KMS-11 (cell line): ENCODE measurements around the gene SLC37A1.

Source experiments
- H2AFZ ChIP-seq: fragments of 200-600 bp; sonication (generic); 2 replicates; pipeline ENCODE4 v1.6.1; 2016; ENCODE audit warnings: antibody characterized with exemption, mixed run types, low read depth
- H3K27ac ChIP-seq: fragments of 200-600 bp; sonication (generic); 2 replicates; pipeline ENCODE4 v1.6.1; 2016; ENCODE audit warnings: mild to moderate bottlenecking, mixed run types
- H3K27me3 ChIP-seq: fragments of 200-600 bp; sonication (generic); 2 replicates; pipeline ENCODE4 v1.6.1; 2017; ENCODE audit warnings: mild to moderate bottlenecking, low read depth, mixed run types, moderate library complexity; ENCODE audit not compliant: insufficient read depth
- H3K36me3 ChIP-seq: fragments of 200-600 bp; sonication (generic); 2 replicates; pipeline ENCODE4 v1.6.1; 2017; ENCODE audit warnings: mild to moderate bottlenecking, mixed run types; ENCODE audit not compliant: insufficient read depth
- H3K4me1 ChIP-seq: fragments of 200-600 bp; sonication (generic); 2 replicates; pipeline ENCODE4 v1.6.1; 2016; ENCODE audit warnings: mild to moderate bottlenecking, low read depth, mixed run types; ENCODE audit not compliant: poor library complexity, severe bottlenecking
- H3K4me2 ChIP-seq: fragments of 200-600 bp; sonication (generic); 2 replicates; pipeline ENCODE4 v1.7.0; 2016; ENCODE audit warnings: mild to moderate bottlenecking, mixed run types
- H3K4me3 ChIP-seq: fragments of 200-600 bp; sonication (generic); IDR thresholded peaks from 2 replicates; pipeline ENCODE4 v1.6.1; 2017; ENCODE audit warnings: low read depth, low read length, mixed read lengths; ENCODE audit not compliant: insufficient read depth
- H3K79me2 ChIP-seq: fragments of 200-600 bp; sonication (generic); 2 replicates; pipeline ENCODE4 v1.6.1; 2016; ENCODE audit warnings: low read depth, mixed run types; ENCODE audit not compliant: insufficient read depth
- H3K9ac ChIP-seq: fragments of 200-600 bp; sonication (generic); 2 replicates; pipeline ENCODE4 v1.6.1; 2016; ENCODE audit warnings: mild to moderate bottlenecking, mixed run types
- H4K20me1 ChIP-seq: fragments of 200-600 bp; sonication (generic); 2 replicates; pipeline ENCODE4 v1.6.1; 2016; ENCODE audit warnings: mild to moderate bottlenecking, mixed run types; ENCODE audit not compliant: insufficient read depth
- TF ChIP-seq, protein P1 (sequence below): fragments of 200-600 bp; sonication (generic); conservative IDR thresholded peaks from 2 replicates; pipeline ENCODE4 v1.6.1; 2017; ENCODE audit warnings: low read depth, mild to moderate bottlenecking, antibody characterized with exemption, low read length, moderate library complexity, mixed read lengths

SLC37A1 gene

DNA sequence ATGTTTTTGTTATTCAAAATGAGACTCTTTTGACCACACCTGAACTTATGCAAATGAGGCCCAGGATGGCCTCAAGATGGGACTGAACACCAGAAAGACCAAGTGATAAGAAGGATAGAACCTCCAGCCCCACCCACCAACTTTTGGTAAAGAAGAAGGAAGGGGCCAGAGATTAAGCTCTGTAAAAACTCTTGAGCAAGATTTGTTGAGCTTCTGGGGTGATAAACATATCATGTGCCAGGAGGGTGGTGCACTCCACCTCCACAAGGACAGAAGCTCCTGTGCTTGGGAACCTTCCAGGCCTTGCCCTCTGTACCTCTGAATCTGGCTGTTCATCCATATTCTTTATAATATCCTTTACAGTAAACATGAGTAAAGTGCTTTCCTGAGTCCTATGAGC lies 22.9 kb upstream of the SLC37A1 start:
- no peak overlapping the region for H3K4me3 ChIP-seq
- no peak overlapping the region for H3K4me2 ChIP-seq
- H4K20me1 ChIP-seq = no peaks in the 10 kb centered on the region
- peaks cover 7% of the 10 kb centered on the region for H3K4me1 ChIP-seq
- no peaks in the 10 kb centered on the region for H3K36me3 ChIP-seq
- no peak overlapping the region for H3K9ac ChIP-seq
- H3K79me2 ChIP-seq = no peaks in the 10 kb centered on the region
- H3K27ac ChIP-seq = no peak overlapping the region
- TF ChIP-seq, protein P1, sequence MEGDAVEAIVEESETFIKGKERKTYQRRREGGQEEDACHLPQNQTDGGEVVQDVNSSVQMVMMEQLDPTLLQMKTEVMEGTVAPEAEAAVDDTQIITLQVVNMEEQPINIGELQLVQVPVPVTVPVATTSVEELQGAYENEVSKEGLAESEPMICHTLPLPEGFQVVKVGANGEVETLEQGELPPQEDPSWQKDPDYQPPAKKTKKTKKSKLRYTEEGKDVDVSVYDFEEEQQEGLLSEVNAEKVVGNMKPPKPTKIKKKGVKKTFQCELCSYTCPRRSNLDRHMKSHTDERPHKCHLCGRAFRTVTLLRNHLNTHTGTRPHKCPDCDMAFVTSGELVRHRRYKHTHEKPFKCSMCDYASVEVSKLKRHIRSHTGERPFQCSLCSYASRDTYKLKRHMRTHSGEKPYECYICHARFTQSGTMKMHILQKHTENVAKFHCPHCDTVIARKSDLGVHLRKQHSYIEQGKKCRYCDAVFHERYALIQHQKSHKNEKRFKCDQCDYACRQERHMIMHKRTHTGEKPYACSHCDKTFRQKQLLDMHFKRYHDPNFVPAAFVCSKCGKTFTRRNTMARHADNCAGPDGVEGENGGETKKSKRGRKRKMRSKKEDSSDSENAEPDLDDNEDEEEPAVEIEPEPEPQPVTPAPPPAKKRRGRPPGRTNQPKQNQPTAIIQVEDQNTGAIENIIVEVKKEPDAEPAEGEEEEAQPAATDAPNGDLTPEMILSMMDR = no peak
- no peak overlapping the region for H2AFZ ChIP-seq
- H3K27me3 ChIP-seq = no peaks in the 10 kb centered on the region; the same call in 1 of the 2 replicates

DNA sequence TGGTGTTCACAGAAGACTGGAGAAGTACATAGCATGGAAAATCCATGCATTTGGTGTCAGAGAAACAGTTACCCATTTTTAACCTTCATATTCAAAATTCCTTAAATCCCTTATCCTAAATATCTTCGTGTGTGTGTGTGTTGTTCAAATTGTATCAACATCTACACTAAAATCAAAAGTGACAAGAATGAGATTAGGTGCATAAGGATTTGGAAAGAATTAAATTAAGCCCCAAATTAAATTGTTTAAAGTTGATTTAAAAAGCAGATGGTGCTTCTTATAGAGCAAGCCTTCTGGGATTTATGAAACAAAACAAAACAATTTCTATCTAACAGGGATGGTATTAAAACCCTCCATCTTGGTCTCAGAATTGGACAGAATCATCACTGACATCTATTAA lies 22.3 kb upstream of the SLC37A1 start:
- no peak overlapping the region for H3K27ac ChIP-seq
- H3K9ac ChIP-seq = no peak overlapping the region
- no peaks in the 10 kb centered on the region; the same call in 1 of the 2 replicates for H3K27me3 ChIP-seq
- H2AFZ ChIP-seq = no peak overlapping the region
- no peaks in the 10 kb centered on the region for H3K36me3 ChIP-seq
- TF ChIP-seq, protein P1 = no peak
- no peak overlapping the region for H3K4me2 ChIP-seq
- no peaks in the 10 kb centered on the region for H4K20me1 ChIP-seq
- H3K4me1 ChIP-seq = peaks cover 7% of the 10 kb centered on the region
- H3K4me3 ChIP-seq = no peak overlapping the region
- H3K79me2 ChIP-seq = no peaks in the 10 kb centered on the region

- Histone ChIP-seq H3K27me3 (no peaks in the 10 kb centered on the region; the same call in 1 of the 2 replicates), H3K4me3 (no peak overlapping the region), H3K27ac (no peak overlapping the region), H3K4me2 (no peak overlapping the region), H3K4me1 (peaks cover 12% of the 10 kb centered on the region), H3K9ac (no peak overlapping the region), H3K79me2 (no peaks in the 10 kb centered on the region), H3K36me3 (no peaks in the 10 kb centered on the region), H2AFZ (no peak overlapping the region), H4K20me1 (no peaks in the 10 kb centered on the region)
- TF ChIP-seq, protein P1 = no peak
Observed at GRCh38 chr21:42492201-42492600, 21.5 kb upstream of the SLC37A1 start.

DNA sequence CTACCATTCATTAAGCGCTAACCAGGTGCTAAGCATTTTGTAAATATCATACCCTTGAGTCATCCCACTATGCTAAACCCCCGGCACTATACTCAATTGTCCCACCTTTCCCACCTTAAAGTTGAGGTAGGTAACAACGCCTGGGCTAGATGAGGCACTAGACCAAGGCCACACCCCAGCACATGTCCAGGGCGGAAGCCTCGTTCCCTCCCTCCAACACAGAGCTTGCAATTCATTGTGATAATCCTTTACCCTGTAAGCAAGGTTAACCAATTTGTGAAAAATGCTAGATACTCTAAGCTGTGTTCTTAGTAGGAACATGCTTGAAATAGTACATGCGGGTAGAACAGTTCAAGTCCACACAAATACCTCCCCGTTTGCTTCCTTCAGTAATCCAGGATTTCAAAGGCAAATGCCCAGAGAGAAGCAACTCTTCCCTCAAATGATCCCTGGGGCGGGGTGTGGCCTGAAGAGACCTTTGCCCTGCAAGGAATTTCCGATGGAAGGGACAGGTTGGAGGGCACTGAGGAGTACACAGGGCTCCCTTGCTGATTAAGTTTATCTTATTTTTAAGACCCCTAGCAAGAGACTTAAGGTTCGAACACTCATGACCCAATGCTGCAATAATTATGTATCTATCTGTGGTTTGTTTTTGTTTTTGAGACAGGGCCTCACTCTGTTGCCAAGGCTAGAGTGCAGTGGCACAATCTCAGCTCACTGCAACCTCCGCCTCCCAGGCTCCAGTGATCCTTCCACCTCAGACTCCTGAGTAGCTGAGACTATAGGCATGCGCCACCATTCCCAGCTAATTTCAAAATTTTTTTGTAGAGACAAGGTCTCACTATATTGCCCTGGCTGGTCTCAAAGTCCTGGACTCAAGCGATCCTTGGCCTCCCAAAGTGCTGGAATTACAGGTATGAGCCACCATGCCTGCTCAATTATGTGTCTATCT lies 20.3 kb upstream of the SLC37A1 start:
- Histone ChIP-seq H3K36me3 (no peaks in the 10 kb centered on the region), H3K4me1 (peaks cover 13% of the 10 kb centered on the region), H3K4me3 (no peak overlapping the region), H3K4me2 (no peak overlapping the region), H3K27ac (no peak overlapping the region), H4K20me1 (no peaks in the 10 kb centered on the region), H3K27me3 (no peaks in the 10 kb centered on the region; the same call in 1 of the 2 replicates), H2AFZ (no peak overlapping the region), H3K9ac (no peak overlapping the region), H3K79me2 (no peaks in the 10 kb centered on the region)
- TF ChIP-seq, protein P1 = no peak
